ENCODE measurements around the gene FUT7.
"Not testable (repeated sequence)": the region's sequence is repeated elsewhere in the genome, so short reads cannot be mapped to it uniquely, and the experiment has no call there.

The FUT7 gene

GRCh38 chr9:137014776-137015539 is 16.9 kb downstream of the FUT7 start:
- Mint-ChIP-seq H3K9me3 (no peaks in the 10 kb centered on the region), H3K4me3 (no peak overlapping the region), H3K4me1 (ENCODE audit: low read depth) (no peaks in the 10 kb centered on the region), H3K27ac (no peak overlapping the region), H3K27me3 (ENCODE audit: low read depth) (no peaks in the 10 kb centered on the region), H3K36me3 (ENCODE audit: low read depth) (peaks cover 3% of the 10 kb centered on the region)

- Mint-ChIP-seq H3K9me3 (no peaks in the 10 kb centered on the region), H3K4me3 (no peak overlapping the region)
Observed at GRCh38 chr9:137014166-137014565, 17.7 kb downstream of the FUT7 start.

DNA sequence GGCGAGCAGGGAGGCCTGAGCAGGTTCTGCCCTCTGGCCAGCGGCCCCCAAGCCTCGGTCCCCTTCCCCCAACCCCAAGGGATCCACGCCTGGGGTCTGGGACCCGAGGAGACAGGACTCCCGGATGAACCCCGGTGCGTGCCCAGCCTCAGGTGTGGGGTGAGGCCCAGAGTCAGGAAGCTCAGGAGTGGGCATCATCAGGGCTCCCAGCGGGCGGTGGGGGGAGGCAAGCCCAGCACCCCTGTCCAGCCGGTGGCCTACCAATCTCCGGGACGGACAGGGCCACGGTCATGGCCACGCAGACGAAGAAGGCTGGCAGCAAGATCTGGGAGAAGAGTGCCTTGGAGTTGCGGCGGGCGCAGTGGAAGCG is 18.3 kb downstream of the FUT7 start:
- Mint-ChIP-seq H3K36me3 (ENCODE audit: low read depth) (peaks cover 3% of the 10 kb centered on the region), H3K4me3 (no peak overlapping the region), H3K4me1 (ENCODE audit: low read depth) (no peaks in the 10 kb centered on the region), H3K9me3 (no peaks in the 10 kb centered on the region), H3K27me3 (ENCODE audit: low read depth) (no peaks in the 10 kb centered on the region), H3K27ac (no peak overlapping the region)

More at GRCh38 chr9:137014166-137014565, 17.7 kb downstream of the FUT7 start:
- Mint-ChIP-seq H3K36me3 (ENCODE audit: low read depth) (peaks cover 3% of the 10 kb centered on the region), H3K27me3 (ENCODE audit: low read depth) (no peaks in the 10 kb centered on the region), H3K4me1 (ENCODE audit: low read depth) (no peaks in the 10 kb centered on the region), H3K27ac (no peak overlapping the region)

DNA sequence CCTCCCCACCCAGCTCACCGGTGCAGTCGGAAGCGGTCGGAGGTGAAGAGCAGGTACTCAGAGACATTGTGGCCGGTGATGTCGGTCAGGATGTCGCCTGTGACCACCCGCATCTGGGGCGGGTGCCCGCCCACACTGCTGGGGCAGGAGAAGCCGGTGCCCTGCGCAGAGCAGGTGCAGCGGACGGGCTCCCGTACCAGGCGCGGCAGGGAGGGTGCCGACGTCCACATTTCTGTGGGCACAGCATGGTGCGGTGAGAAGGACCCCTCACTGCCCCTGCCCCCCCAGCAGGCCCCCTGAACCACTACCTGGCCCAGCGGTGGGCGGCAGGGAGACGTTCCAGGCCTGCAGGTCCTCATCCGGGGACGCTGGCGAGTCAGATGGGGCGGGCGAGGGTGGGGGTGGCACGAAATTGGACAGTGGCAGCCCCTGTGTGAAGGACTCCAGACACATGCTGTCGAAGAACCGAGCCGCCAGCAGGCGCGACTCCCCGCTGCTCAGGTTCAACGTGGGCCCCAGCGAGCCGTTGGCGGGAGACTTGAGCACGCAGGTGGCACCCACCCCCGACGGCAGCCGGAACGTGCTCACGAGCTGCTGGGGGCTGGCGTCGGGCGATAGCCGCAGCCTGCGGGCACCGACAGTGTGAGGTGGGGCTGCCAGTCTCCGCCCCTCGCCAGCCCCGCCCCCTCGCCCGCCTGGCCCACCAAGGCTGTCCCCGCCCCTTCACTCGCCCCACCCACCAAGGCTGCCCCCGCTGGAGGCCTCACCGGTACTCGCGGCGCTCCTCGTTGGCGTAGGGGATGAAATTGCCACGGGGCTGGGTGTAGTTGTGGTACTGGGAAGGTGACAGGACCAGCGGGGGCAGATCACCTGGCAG is 19.0 kb downstream of the FUT7 start:
- Mint-ChIP-seq H3K9me3 (no peaks in the 10 kb centered on the region), H3K36me3 (ENCODE audit: low read depth) (peaks cover 3% of the 10 kb centered on the region), H3K27ac (no peak overlapping the region), H3K4me1 (ENCODE audit: low read depth) (no peaks in the 10 kb centered on the region), H3K27me3 (ENCODE audit: low read depth) (no peaks in the 10 kb centered on the region), H3K4me3 (no peak overlapping the region)

- H3K4me1 Mint-ChIP-seq (ENCODE audit: low read depth): no peaks in the 10 kb centered on the region
- H3K36me3 Mint-ChIP-seq (ENCODE audit: low read depth): peaks cover 3% of the 10 kb centered on the region
- H3K27me3 Mint-ChIP-seq (ENCODE audit: low read depth): no peaks in the 10 kb centered on the region
- no peak overlapping the region for H3K27ac Mint-ChIP-seq
- no peaks in the 10 kb centered on the region for H3K9me3 Mint-ChIP-seq
- no peak overlapping the region for H3K4me3 Mint-ChIP-seq
Observed at GRCh38 chr9:137011907-137012675, 19.8 kb downstream of the FUT7 start.

GRCh38 chr9:137011156-137011555 is 20.7 kb downstream of the FUT7 start:
- Mint-ChIP-seq H3K9me3 (no peaks in the 10 kb centered on the region), H3K27me3 (ENCODE audit: low read depth) (no peaks in the 10 kb centered on the region), H3K36me3 (ENCODE audit: low read depth) (no peaks in the 10 kb centered on the region), H3K4me3 (no peak overlapping the region), H3K4me1 (ENCODE audit: low read depth) (no peaks in the 10 kb centered on the region), H3K27ac (no peak overlapping the region)

GRCh38 chr9:137009938-137010732 is 21.8 kb downstream of the FUT7 start:
- Mint-ChIP-seq H3K36me3 (ENCODE audit: low read depth) (no peaks in the 10 kb centered on the region), H3K27me3 (ENCODE audit: low read depth) (no peaks in the 10 kb centered on the region), H3K4me3 (no peak overlapping the region), H3K4me1 (ENCODE audit: low read depth) (no peaks in the 10 kb centered on the region), H3K9me3 (no peaks in the 10 kb centered on the region), H3K27ac (no peak overlapping the region)

- no peak overlapping the region for H3K27ac Mint-ChIP-seq
- H3K4me1 Mint-ChIP-seq (ENCODE audit: low read depth): peaks cover 2% of the 10 kb centered on the region
- H3K27me3 Mint-ChIP-seq (ENCODE audit: low read depth): no peaks in the 10 kb centered on the region
- no peaks in the 10 kb centered on the region for H3K36me3 Mint-ChIP-seq (ENCODE audit: low read depth)
- no peaks in the 10 kb centered on the region for H3K9me3 Mint-ChIP-seq
- H3K4me3 Mint-ChIP-seq: no peak overlapping the region
Observed at GRCh38 chr9:137009217-137009616, 22.7 kb downstream of the FUT7 start.

DNA sequence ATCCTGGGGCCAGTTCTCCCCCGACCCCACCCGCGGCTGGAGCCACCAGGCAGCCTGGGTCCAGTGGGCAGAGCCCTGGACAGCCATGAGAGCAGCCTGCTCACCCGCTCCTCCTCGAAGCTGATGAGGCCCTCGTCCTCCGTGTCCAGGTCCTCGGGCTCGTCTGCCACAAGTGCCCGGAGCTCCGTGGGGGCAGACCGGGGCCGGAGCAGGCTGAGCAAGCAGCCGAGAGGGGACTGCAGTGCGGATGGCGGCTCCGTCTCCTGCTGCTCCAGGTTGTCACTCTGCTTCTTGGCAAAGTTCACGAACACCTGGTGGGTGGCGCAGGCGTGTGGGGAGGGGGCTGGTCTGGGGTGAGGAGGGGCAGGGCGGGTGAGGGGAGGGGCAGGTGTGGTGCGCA is 23.6 kb downstream of the FUT7 start:
- Mint-ChIP-seq H3K9me3 (no peaks in the 10 kb centered on the region), H3K27ac (no peak overlapping the region), H3K36me3 (ENCODE audit: low read depth) (no peaks in the 10 kb centered on the region), H3K4me3 (no peak overlapping the region), H3K4me1 (ENCODE audit: low read depth) (peaks cover 2% of the 10 kb centered on the region), H3K27me3 (ENCODE audit: low read depth) (no peaks in the 10 kb centered on the region)

DNA sequence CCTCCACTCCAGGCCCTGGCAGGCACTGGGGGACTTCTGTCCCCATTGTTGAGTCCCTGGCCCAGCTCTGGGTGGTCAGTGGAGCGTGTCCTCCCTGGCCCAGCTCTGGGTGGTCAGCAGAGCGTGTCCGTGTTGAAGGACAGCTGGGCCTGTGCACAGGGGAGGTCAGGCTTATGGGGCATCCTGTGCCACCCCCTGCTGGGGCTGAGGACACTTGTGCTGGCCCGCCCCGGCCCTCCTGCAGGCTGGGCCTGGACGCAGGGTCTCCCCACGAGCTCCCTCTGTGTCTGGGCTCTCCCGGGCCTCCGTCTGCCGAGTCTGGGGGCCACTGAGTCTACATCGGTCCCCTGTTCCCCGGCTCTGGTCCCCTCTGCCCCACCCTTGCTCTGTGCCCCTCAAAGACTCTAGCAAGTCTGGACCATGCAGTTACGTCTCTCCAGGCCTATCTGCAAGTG is 24.0 kb downstream of the FUT7 start:
- H3K4me1 Mint-ChIP-seq (ENCODE audit: low read depth): peaks cover 2% of the 10 kb centered on the region

GRCh38 chr9:137007108-137007815 is 24.6 kb downstream of the FUT7 start:
- Mint-ChIP-seq H3K4me3 (no peak overlapping the region), H3K4me1 (ENCODE audit: low read depth) (peaks cover 2% of the 10 kb centered on the region), H3K36me3 (ENCODE audit: low read depth) (no peaks in the 10 kb centered on the region), H3K9me3 (no peaks in the 10 kb centered on the region), H3K27ac (no peak overlapping the region), H3K27me3 (ENCODE audit: low read depth) (no peaks in the 10 kb centered on the region)

More for the DNA sequence above, 24.0 kb downstream of the FUT7 start:
- no peak overlapping the region for H3K4me3 Mint-ChIP-seq
- H3K27ac Mint-ChIP-seq: no peak overlapping the region
- H3K36me3 Mint-ChIP-seq (ENCODE audit: low read depth): no peaks in the 10 kb centered on the region
- no peaks in the 10 kb centered on the region for H3K9me3 Mint-ChIP-seq
- H3K27me3 Mint-ChIP-seq (ENCODE audit: low read depth): no peaks in the 10 kb centered on the region

- H3K4me3 Mint-ChIP-seq: no peak overlapping the region
- H3K27me3 Mint-ChIP-seq (ENCODE audit: low read depth): no peaks in the 10 kb centered on the region
- H3K4me1 Mint-ChIP-seq (ENCODE audit: low read depth): peaks cover 2% of the 10 kb centered on the region
- no peak overlapping the region for H3K27ac Mint-ChIP-seq
- H3K9me3 Mint-ChIP-seq: no peaks in the 10 kb centered on the region
- no peaks in the 10 kb centered on the region for H3K36me3 Mint-ChIP-seq (ENCODE audit: low read depth)
Observed at GRCh38 chr9:137006116-137007003, 25.5 kb downstream of the FUT7 start.

- H3K4me3 Mint-ChIP-seq; H3K9me3 Mint-ChIP-seq; H3K27ac Mint-ChIP-seq; H3K27me3 Mint-ChIP-seq (ENCODE audit: low read depth); H3K36me3 Mint-ChIP-seq (ENCODE audit: low read depth): not testable (repeated sequence)
- peaks cover 10% of the 10 kb centered on the region for H3K4me1 Mint-ChIP-seq (ENCODE audit: low read depth)
Observed at GRCh38 chr9:137004285-137004684, 27.6 kb downstream of the FUT7 start.
